ENCODE data around the gene DHRS7. TPM values are rescaled to one million over a fixed set of nuclear protein-coding genes. Genes with fewer than 3 reads are reported as not detected.

DHRS7 gene
- total and polyA plus RNA-seq, 2 of the 8 experiments (the other 6 are each of a cell fraction or from before 2014, with no cell fraction given) = 10.8 to 27.5 TPM

DNA sequence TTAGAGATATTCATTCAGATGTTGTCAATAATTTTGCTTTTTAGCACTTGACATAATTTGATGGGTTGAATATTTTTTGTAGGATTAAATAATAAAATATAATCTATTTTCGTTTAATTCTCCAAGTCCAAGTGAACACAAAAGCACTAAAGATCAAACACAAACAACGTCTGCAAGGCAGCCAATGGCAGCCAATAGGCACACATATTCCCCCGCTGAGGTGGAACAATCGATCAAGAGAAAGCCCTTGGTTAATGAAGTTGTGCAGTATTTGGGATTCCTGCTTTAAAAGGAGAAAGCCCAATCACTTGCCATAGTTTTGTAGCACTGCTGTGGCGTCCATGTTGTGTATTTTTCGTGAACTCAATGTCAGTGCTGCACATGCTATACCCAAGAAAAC, 1.5 kb downstream of the DHRS7 start (continued):
- no peak for TF ChIP-seq EP300 (IDR thresholded peaks at IDR 0.05; ENCODE audit: borderline replicate concordance in 1 of 2, low read depth in 2 of 2, low read length in 2 of 2)
- no peak for TF ChIP-seq MAFK (IDR thresholded peaks at IDR 0.05; ENCODE audit: low read depth, low read length)
- TF ChIP-seq TEAD4 (IDR thresholded peaks at IDR 0.05; ENCODE audit: low read depth, low read length) = no peak
